ENCODE results near the gene HOXA3. TPM values are rescaled to one million over a fixed set of nuclear protein-coding genes. Genes with fewer than 3 reads are reported as not detected.

Gene HOXA3
- total RNA-seq, 1 experiment from 2014 or later = not detected

DNA sequence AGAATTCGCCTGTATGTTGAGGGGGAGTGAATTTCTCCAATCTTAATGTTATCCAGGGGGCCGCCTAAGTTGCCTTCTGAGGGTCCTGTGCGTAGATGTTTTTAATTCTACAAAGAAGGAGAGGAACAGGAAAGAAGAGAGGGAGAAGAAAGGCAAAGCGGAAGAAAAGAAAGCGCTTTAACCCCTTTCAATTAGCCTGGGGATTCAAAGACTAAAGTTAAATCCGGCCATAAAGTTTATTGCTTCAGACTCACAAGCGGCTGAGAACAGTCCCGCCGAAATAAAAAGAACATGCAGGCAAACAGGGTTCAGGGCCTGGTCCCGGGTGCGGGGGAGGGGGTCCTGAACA is 13.4 kb downstream of the HOXA3 start:
- peaks cover 100% of the 10 kb centered on the region for H3K27me3 Mint-ChIP-seq (ENCODE audit: low read depth)
- Histone ChIP-seq H2BK120ac (ENCODE audit: low read depth, low read length, poor library complexity, severe bottlenecking) (no peak overlapping the region), H4K8ac (replicated peaks; ENCODE audit: insufficient read length, low read depth, low read length) (no peak overlapping the region), H2AFZ (ENCODE audit: low read length) (no peak overlapping the region), H3K27me3 (ENCODE audit: insufficient read depth, low read length) (peaks cover 98% of the 10 kb centered on the region), H4K5ac (ENCODE audit: insufficient read length, low read depth, low read length) (no peak overlapping the region), H3K56ac (ENCODE audit: insufficient read length, low read depth, low read length) (no peak overlapping the region), H3K4ac (ENCODE audit: low read depth, low read length) (no peak overlapping the region), H3K79me2 (ENCODE audit: insufficient read depth, low read length) (no peaks in the 10 kb centered on the region), H3K18ac (ENCODE audit: insufficient read length, low read depth, low read length) (no peak overlapping the region), H3K9me3 (ENCODE audit: control insufficient read depth, low read depth, low read length) (no peaks in the 10 kb centered on the region), H3K79me1 (ENCODE audit: insufficient read depth, low read depth, low read length, poor library complexity, severe bottlenecking) (no peaks in the 10 kb centered on the region), H3K4me2 (ENCODE audit: insufficient read depth, insufficient read length, low read length) (no peak overlapping the region), H3K4me1 (ENCODE audit: insufficient read depth, low read length) (no peaks in the 10 kb centered on the region), H3K23me2 (ENCODE audit: insufficient read length, low read depth, low read length, poor library complexity, severe bottlenecking) (peaks cover 10% of the 10 kb centered on the region), H3K23ac (ENCODE audit: insufficient read length, low read depth, low read length) (no peak overlapping the region), H3K27ac (ENCODE audit: insufficient read length, low read depth, low read length) (no peak overlapping the region), H4K91ac (ENCODE audit: insufficient read length, low read depth, low read length) (no peak overlapping the region), H2AK5ac (ENCODE audit: insufficient read length, low read length) (no peak overlapping the region), H2BK15ac (ENCODE audit: low read depth, low read length) (no peak overlapping the region), H4K20me1 (ENCODE audit: control insufficient read depth, insufficient read depth, insufficient read length) (no peaks in the 10 kb centered on the region), H2BK5ac (ENCODE audit: insufficient read length, low read length) (no peak overlapping the region), H3T11ph (ENCODE audit: low read length) (no peak overlapping the region), H3K9ac (ENCODE audit: extremely low read depth, insufficient read length, low read length) (no peak overlapping the region), H3K14ac (ENCODE audit: insufficient read depth, low read length) (no peak overlapping the region), H2BK20ac (ENCODE audit: low read depth, low read length, poor library complexity, severe bottlenecking) (no peak overlapping the region), H2BK12ac (ENCODE audit: insufficient read length, low read depth, low read length) (no peak overlapping the region)
- TF ChIP-seq, protein P1, sequence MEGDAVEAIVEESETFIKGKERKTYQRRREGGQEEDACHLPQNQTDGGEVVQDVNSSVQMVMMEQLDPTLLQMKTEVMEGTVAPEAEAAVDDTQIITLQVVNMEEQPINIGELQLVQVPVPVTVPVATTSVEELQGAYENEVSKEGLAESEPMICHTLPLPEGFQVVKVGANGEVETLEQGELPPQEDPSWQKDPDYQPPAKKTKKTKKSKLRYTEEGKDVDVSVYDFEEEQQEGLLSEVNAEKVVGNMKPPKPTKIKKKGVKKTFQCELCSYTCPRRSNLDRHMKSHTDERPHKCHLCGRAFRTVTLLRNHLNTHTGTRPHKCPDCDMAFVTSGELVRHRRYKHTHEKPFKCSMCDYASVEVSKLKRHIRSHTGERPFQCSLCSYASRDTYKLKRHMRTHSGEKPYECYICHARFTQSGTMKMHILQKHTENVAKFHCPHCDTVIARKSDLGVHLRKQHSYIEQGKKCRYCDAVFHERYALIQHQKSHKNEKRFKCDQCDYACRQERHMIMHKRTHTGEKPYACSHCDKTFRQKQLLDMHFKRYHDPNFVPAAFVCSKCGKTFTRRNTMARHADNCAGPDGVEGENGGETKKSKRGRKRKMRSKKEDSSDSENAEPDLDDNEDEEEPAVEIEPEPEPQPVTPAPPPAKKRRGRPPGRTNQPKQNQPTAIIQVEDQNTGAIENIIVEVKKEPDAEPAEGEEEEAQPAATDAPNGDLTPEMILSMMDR (conservative IDR thresholded peaks at IDR 0.05) = no peak
- H3K4me1 Mint-ChIP-seq = peaks cover 7 to 13% of the 10 kb centered on the region in 2 experiments
- H3K36me3 Mint-ChIP-seq (ENCODE audit: insufficient read depth in 1 of 3, low read depth in 3 of 3) = no peaks in the 10 kb centered on the region; a peak in 1 of 7 replicates
- DNase-seq = no peak
- H3K9me3 Mint-ChIP-seq = peaks cover 0 to 21% of the 10 kb centered on the region in 2 experiments
- no peak overlapping the region; a peak in 1 of 5 replicates for H3K4me3 Mint-ChIP-seq
- no CpG with 5 or more reads among the region's 11 CpGs for WGBS (ENCODE audit: extremely low coverage, insufficient read length, low lambda C conversion rate)
- no peak overlapping the region for H3K27ac Mint-ChIP-seq

Measured in H9 (cell line).